Activated CD8-positive, alpha-beta T cell treated with anti-CD3 and anti-CD28 coated beads for 36 hours (primary cell): Measurements from ENCODE around the gene NUDCD3. TPM values are rescaled to one million over a fixed set of nuclear protein-coding genes. Genes with fewer than 3 reads are reported as not detected.

Source experiments
- ATAC-seq: fragments of 200-7000 bp; cut with Tn5 transposase; one replicate; pipeline ENCODE4 v1.10.0; 2021; ENCODE audit warnings: mild to moderate bottlenecking, moderate library complexity
- CTCF ChIA-PET: fragments of 350-600 bp; sonication (Branson Sonifier 250); formaldehyde crosslinking; loops from one replicate; lab custom pipeline; 2021; ENCODE audit warnings: antibody characterized with exemption; lab: Charles Lee
- POLR2A ChIA-PET: fragments of 350-600 bp; sonication (Branson Sonifier 250); formaldehyde crosslinking; loops from one replicate; lab custom pipeline; 2021; ENCODE audit warnings: antibody characterized with exemption; lab: Charles Lee
- DNase-seq: peaks from one replicate; pipeline ENCODE4 v3.0.0-alpha.2; 2020
- H3K27ac Mint-ChIP-seq: one replicate; pipeline ENCODE4 v1.8.0; 2021; ENCODE audit warnings: mild to moderate bottlenecking, mixed read lengths
- H3K27me3 Mint-ChIP-seq: one replicate; pipeline ENCODE4 v1.8.0; 2021; ENCODE audit warnings: mixed read lengths
- H3K36me3 Mint-ChIP-seq: one replicate; pipeline ENCODE4 v1.8.0; 2021; ENCODE audit warnings: low read depth, mixed read lengths
- H3K4me1 Mint-ChIP-seq: one replicate; pipeline ENCODE4 v1.8.0; 2021; ENCODE audit warnings: low read depth, mixed read lengths
- H3K4me3 Mint-ChIP-seq: one replicate; pipeline ENCODE4 v1.8.0; 2021; ENCODE audit warnings: mild to moderate bottlenecking, moderate library complexity, mixed read lengths
- H3K9me3 Mint-ChIP-seq: one replicate; pipeline ENCODE4 v1.8.0; 2021; ENCODE audit warnings: mixed read lengths
- intact Hi-C: fragments of 100-400 bp; cut with micrococcal nuclease; formaldehyde crosslinking; loops from one replicate; pipeline ENCODE4 v1.10.0; 2022
- total RNA-seq, 2 experiments: library from RNA; stranded (reverse); gene quantifications; one replicate each; pipeline ENCODE4 v1.2.3, GENCODE V29; 2021
- TF ChIP-seq, protein P1 (sequence below): fragments of 200-600 bp; IDR thresholded peaks from one replicate; pipeline ENCODE4 v1.8.0; 2022; ENCODE audit warnings: antibody characterized with exemption, mild to moderate bottlenecking

The NUDCD3 gene
- total RNA-seq, 2 experiments from 2014 or later, result 102 to 107 TPM

DNA sequence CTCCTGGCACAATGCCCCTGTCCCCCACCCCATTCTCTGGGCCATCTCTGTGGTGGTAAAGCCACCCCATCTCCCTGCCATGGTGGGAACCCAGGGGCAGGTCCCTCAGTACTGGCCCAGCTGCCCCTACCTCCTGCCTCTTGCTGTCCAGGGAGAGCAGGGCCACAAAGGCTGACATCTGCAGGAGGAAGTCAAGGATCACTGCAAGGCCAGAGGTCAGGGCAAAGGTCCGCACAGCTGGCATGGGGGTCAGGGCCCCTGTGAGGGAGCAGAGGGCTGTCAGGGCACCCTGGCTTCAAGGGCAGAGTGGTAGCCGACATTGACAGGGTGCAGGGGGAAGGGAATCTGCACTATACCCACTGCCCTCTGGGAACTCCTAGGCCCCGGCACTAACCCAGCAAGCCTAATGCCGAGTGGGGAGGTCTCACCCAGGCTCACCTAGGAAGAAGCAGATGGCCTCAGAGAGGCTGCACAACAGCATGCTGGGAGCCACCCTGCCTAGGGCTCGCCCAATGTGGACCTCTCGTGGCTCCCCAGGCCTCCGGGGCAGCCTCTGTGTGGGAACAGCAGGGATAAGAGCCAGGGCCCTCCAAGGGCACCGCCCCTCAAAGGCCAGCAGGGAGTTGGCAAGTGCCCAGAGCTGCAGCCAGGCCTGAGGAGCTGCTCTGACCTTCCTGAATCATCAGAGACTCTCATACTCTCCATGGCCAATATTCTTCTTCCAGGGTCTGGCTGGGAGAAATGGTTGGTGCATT lies 43.0 kb upstream of the NUDCD3 start:
- H3K4me1 Mint-ChIP-seq, result no peaks in the 10 kb centered on the region
- TF ChIP-seq, protein P1, sequence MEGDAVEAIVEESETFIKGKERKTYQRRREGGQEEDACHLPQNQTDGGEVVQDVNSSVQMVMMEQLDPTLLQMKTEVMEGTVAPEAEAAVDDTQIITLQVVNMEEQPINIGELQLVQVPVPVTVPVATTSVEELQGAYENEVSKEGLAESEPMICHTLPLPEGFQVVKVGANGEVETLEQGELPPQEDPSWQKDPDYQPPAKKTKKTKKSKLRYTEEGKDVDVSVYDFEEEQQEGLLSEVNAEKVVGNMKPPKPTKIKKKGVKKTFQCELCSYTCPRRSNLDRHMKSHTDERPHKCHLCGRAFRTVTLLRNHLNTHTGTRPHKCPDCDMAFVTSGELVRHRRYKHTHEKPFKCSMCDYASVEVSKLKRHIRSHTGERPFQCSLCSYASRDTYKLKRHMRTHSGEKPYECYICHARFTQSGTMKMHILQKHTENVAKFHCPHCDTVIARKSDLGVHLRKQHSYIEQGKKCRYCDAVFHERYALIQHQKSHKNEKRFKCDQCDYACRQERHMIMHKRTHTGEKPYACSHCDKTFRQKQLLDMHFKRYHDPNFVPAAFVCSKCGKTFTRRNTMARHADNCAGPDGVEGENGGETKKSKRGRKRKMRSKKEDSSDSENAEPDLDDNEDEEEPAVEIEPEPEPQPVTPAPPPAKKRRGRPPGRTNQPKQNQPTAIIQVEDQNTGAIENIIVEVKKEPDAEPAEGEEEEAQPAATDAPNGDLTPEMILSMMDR, result no peak
- ChIA-PET CTCF (interaction anchor here (1.3 to 3.1 kb wide), 16 partner anchors 9 to 216 kb away, joined by 3 to 19 read pairs (median 7); partner anchors contain the start of genes DDX56 and NUDCD3), POLR2A (no interaction called here)
- DNase-seq, result no peak
- H3K27ac Mint-ChIP-seq, result no peak overlapping the region
- no peak for ATAC-seq
- H3K36me3 Mint-ChIP-seq, result no peaks in the 10 kb centered on the region
- intact Hi-C loops, result no loop called here
- no peaks in the 10 kb centered on the region for H3K9me3 Mint-ChIP-seq
- no peaks in the 10 kb centered on the region for H3K27me3 Mint-ChIP-seq
- H3K4me3 Mint-ChIP-seq, result no peak overlapping the region

DNA sequence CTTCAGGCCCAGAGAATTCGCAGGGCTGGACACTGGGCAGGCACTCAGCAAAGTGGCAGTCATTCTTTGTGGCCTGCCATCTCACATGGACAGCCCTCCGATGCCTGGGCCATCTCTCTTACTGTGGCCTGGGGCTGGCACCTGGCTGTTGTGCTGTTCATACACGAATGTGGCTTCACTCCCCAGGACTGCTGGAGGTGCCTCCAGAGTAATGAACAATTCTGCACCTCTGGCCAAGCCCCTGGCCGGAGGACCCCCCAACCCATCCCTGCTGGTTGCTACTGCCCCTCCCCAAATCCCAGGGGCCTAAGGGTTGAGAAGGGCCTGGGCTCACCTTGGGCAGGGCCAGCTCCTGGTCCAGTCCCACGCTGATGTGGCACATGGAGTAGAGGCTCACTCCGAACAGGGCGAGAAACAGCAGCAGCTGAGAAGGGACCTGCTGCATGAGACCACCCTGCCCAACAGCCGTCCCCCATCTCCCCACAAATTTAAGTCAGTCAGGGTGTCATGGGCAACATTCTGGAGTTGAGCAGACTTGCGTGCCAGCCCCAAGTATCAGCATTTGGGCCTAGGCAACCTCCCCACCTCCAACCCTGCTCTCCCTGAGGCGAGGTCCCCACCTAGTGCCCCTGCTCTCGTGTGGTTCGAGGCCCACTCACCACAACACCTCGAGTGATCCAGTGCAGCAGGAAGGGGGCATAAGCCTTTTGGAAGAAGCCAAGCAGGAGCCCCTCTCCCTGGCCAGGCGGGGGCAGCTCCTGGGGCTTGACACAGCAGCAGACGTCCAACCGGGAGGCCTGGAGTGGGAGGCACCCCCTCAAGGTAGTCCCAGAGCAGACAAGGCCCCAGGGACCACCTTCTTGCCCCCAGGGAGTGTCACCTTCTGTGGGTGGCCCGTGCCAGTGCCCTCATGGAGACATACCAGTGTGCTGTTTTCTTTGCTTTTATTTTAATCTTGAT lies 41.2 kb upstream of the NUDCD3 start:
- ChIA-PET CTCF (no interaction called here), POLR2A (no interaction called here)
- DNase-seq (no peak), ATAC-seq (no peak)
- intact Hi-C loops, result no loop called here
- TF ChIP-seq, protein P1, result no peak
- Mint-ChIP-seq H3K36me3 (no peaks in the 10 kb centered on the region), H3K27me3 (no peaks in the 10 kb centered on the region), H3K4me1 (no peaks in the 10 kb centered on the region), H3K27ac (no peak overlapping the region), H3K4me3 (no peak overlapping the region), H3K9me3 (peaks cover 1% of the 10 kb centered on the region)

DNA sequence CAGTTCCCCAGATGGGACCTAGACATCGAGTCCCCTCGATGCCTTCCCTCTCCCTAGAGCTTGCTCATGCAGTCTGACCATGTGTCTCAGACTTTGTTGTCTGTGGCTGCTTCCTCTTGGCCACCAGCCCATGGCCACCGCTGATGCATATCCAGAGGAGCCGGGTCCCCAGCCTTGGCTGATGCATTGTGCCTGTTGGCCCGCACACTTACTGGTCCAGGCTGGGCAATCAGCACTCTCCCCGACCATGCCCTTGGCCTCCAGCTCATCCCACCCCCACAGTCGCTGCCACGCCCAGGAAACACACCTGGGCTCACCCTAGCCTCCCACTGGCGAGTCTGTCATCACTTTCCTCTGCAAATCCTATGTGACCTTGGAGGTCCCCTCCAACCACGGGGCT lies 40.5 kb upstream of the NUDCD3 start:
- TF ChIP-seq, protein P1, result no peak
- no peak for ATAC-seq
- peaks cover 1% of the 10 kb centered on the region for H3K9me3 Mint-ChIP-seq
- ChIA-PET POLR2A (no interaction called here), CTCF (no interaction called here)
- H3K36me3 Mint-ChIP-seq, result no peaks in the 10 kb centered on the region
- no peaks in the 10 kb centered on the region for H3K4me1 Mint-ChIP-seq
- DNase-seq, result no peak
- intact Hi-C loops, result no loop called here
- H3K27me3 Mint-ChIP-seq, result no peaks in the 10 kb centered on the region
- no peak overlapping the region for H3K4me3 Mint-ChIP-seq
- no peak overlapping the region for H3K27ac Mint-ChIP-seq

DNA sequence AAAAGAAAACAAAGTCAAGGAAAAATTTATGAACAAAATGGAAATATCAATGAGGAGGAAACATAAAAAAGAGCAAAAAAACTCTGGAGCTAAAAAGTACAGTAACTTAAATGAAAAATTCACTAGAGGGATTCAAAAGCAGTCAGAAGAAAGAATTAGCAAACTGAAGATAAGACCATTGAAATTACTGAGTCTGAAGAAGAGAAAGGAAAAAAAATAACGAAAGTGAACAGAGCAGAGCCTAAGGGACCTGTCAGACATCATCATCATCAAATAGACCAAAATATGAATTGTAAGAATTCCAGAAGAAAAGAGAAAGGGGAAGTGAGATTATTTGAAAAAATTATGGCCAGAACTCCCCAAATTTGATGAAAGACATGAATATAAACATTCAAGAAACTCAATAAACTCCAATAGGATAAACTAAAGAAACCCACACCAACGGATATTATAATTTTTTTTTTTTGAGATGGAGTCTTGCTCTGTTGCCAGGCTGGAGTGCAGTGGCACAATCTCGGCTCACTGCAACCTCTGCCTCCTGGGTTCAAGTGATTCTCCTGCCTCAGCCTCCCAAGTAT lies 34.4 kb upstream of the NUDCD3 start:
- Mint-ChIP-seq H3K9me3 (peaks cover 6% of the 10 kb centered on the region), H3K27me3 (no peaks in the 10 kb centered on the region), H3K4me3 (no peak overlapping the region), H3K4me1 (no peaks in the 10 kb centered on the region), H3K27ac (no peak overlapping the region), H3K36me3 (peaks cover 5% of the 10 kb centered on the region)
- no peak for ATAC-seq
- intact Hi-C loops, result no loop called here
- CTCF ChIA-PET, result interaction anchor here (3.9 kb wide), 1 partner anchor 10 kb away, joined by 18 read pairs; no protein-coding TSS in a partner anchor
- no peak for DNase-seq
- POLR2A ChIA-PET, result no interaction called here
- TF ChIP-seq, protein P1, result no peak
